HG02588 (cell line): ENCODE measurements around the gene LETMD1.
"Not testable (repeated sequence)": the region's sequence is repeated elsewhere in the genome, so short reads cannot be mapped to it uniquely, and the experiment has no call there.

Experiments used
- ATAC-seq: cut with Tn5 transposase; IDR thresholded peaks from one replicate; pipeline ENCODE4 v1.9.1; 2021; ENCODE audit warnings: mild to moderate bottlenecking, moderate library complexity; ENCODE audit not compliant: unreplicated experiment

LETMD1 gene

DNA sequence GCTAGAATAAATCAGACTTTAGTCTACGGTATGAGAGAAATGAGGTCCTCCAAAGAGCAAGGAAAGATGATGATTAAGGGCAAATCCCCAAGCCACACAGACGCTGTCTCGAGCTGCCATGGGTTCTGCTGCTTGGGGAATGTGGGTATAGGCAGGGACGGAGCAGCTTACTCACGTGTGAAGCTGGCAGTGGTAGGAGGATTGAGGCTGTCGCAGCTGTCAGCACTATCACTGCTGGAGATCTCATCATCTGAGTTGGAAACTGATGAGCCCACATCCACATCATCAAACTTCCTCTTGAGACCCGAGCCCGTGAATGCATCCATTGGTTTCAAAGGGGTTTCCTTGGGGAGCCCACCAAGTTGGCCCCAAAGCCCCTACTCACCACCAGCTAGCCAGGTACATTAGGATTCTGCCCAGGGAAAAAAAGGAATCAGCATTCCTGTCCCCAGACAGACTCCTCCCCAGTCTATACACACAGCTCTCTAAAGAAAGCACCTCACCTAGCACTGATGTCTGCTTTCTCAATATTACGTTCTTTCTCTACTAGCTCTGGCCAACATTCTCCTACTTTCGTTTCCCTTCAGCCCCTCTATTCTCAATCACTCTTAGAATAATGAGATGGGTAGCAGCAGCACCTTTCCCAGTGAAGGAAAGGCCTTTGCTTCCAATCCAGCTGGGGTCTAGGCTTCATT, 28.3 kb downstream of the LETMD1 start:
- ATAC-seq = no peak

DNA sequence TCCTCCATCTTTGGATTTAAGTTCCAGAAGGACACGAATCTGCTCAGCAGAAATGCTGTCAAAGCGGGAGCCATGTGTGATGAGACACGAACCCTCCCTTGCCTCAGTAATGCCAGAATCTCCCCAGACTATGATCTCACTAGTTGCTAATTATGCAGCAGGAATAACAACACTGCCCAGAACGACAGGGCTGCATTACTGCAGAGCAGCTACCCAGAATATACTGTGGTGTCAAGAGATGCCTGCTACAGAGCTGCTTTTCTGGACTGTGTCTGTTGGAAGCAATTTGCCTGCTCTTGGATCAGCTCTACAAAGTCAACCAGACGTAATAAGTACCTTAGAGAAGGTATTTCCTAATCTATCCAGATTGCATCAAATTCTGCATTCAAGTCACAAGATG, 29.8 kb downstream of the LETMD1 start:
- no peak for ATAC-seq

DNA sequence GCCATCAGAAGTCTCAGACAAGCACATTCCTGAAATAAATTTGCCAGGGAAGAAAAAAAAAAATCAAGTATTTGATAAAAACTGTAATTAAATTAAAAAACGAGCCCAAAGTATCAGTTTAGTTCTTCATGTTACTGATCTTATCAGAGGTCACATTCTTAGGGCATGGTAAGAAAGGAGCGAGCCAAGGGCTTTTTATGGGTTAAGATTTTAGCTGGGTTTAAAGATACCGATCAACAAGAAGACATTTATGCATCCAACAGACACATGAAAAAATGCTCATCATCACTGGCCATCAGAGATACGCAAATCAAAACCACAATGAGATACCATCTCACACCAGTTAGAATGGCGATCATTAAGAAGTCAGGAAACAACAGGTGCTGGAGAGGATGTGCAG, 30.2 kb downstream of the LETMD1 start:
- not testable (repeated sequence) for ATAC-seq

DNA sequence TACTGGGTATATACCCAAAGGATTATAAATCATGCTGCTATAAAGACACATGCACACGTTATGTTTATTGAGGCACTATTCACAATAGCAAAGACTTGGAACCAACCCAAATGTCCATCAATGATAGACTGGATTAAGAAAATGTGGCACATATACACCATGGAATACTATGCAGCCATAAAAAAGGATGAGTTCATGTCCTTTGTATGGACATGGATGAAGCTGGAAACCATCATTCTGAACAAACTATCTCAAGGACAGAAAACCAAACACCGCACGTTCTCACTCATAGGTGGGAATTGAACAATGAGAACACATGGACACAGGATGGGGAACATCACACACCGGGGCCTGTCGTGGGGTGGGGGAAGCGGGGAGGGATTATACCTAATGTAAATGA, 30.7 kb downstream of the LETMD1 start:
- ATAC-seq = not testable (repeated sequence)

DNA sequence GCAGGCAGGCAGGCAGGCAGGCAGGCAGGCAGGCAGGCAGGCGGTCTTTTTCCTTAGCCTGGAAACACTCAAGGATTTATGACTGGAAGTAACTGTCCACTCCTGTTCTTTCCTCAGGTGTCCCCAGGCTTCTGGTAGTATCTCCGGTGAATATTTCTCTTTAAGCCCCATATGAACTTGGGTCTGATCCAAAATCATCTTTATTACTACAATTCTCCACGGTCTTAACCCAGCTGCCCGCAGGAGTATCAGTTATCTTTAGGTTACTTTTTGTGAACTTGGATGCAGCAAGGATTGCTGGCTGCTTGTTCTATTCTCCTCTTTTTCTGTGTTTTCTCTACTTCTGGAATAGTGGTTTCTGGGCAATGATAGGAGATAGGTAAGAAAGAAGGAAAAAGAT, 32.0 kb downstream of the LETMD1 start:
- ATAC-seq = no peak

DNA sequence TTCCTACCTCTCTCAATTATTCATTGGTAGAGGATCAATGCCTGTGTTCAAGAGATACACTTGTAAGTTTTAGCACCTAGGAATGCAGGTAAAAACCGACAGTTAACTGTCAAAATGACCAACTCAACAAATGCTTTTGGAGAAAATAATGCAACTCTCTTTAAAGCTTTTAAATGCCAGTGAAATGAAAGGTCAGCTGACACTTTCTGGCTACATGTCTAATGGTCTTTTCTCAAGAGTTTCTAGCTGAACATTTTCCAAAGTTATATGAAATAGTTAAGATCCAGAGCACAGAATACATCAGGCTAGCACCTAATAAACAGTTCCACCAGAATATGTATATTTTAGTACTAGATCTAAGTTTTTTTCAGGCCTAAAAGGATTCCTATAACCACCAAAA, 33.3 kb downstream of the LETMD1 start:
- no peak for ATAC-seq

DNA sequence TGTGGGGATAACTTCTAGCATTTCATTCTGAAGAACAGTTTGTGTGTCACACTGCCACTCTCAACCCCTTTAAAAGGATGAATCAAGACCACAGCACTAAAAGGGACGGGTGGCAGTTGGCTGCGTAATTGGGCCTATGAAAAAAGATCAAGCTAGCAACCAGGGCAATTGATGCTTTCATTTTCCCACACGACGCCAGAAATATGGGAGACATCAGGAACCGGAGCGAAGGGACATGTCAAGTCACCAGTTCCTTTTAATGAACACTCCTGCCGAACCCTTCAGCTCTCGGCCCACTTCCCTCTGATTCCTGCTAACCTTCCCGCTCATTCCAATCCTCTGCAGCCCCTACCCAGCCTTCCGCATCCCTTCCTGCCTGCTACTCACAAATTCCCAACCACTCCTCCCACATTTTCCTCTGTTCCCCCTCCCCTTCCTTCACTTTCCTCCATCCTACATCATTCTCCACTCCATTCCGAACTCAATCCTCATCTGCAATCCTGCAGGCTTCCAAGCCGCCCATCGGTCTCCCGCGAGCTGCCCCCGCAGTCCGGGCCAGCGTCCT, 34.5 kb downstream of the LETMD1 start:
- ATAC-seq = peak; percentile 2

DNA sequence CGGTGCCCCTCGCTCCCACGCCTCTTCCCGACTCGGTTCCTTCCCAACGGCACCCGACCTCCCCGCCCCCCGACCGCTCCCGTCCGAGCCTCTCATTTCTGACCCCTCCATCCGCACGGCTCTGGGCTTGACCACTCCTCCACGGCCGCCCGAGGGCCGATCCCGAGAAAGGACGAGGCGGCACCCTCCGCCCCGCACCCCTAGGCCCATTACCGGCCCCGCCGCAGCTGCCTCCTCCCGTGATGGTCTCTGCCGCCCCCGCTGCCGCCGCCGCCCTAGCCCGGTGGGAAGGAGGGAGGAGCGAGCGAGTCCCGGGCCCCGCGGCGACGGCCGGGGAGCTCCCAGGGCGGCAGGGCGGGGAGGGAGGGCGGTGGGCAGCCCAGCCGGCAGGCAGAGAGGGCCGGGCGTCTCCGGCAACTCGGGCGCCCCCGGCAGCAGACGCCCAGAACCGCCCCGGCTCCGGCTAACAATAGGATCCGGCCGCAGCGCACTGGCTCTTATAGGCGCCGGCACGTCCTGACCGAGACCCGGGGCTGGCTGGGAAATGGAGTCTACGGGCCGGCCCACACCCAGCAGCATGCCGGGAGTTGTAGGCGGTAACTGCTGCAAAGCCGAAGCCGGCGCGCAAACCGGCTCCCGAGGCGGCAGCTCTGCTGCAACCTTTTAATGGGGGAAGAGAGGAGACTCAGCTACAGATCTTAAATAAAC, 35.2 kb downstream of the LETMD1 start, which contains the start of gene CSRNP2:
CSRNP2 (minus strand) TSS at position 471 of the 708 bp plus-strand sequence. CDS start 7,035 bp downstream, outside the sequence.
- peak; percentile 95 for ATAC-seq

DNA sequence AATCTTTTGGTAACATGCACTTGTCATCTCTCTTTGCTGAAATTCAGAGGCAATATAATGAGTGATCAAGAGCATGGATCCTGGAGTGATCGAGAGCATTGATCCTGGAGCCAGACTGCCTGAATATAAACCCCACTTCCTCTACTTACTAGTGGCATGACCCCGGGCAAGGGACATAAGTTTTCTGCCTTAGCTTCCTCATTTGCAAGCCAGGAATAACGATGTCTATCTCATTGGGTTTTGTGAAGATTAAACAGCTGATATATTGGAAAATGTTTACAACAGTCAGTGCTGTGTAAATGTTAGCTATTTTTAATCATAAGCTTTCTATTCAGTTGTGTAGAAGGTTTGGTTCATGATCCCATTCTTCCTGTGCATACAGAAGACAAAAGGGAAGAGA, 37.6 kb downstream of the LETMD1 start:
- ATAC-seq = no peak

DNA sequence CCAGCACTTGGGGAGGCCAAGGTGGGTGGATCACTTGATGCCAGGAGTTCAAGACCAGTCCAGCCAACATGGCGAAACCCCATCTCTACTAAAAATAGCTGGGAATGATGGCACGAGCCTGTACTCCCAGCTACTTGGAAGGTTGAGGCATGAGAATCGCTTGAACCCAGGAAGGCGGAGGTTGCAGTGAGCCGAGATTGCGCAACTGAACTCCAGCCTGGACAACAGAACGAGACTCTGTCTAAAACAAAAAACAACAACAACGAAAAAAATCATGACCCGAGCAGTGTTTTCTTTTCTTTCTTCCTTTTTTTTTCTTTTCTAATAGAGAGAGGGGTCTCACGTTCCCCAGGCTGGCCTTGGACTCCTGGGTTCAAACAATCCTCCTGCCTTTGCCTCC, 38.8 kb downstream of the LETMD1 start:
- no peak for ATAC-seq

DNA sequence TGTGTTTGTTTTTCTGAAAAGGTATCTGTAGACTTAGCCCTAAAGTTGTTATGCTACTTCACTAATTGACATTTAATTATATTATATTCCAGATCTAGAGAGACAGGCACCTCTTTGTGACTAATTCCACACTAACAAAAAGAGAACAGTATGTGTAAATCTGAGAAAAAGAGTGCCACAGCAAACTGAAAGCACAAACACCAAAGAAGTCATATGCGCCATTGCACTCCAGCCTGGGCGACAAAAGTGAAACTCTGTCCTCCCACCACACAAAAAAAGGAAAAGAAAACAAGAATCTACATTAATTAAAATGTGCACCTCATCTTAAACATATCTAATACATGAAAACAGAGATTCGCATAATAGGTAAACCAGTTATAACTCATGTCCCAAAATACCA, 39.7 kb downstream of the LETMD1 start:
- ATAC-seq = no peak

DNA sequence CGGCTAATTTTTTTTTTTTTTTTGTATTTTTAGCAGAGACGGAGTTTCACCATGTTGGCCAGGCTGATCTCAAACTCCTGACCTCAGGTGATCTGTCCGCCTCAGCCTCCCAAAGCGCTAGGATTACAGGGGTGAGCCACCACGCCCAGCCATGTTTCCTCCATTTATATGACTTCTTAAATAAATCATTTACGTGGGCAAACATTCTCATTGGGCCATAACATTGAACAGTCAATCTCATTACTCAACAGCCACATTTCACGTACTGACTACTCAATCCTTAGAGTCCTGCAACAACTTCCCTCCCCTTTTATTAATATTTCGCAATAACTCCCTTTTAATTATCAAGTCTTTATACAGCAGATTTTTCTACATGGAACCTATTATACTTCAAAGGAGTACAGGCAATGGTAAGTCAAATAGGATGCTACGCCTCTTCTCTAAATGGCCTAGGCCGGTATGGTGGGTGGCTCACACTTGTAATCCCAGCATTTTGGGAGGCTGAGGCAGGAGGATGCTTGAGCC, 42.6 kb downstream of the LETMD1 start:
- ATAC-seq = no peak

DNA sequence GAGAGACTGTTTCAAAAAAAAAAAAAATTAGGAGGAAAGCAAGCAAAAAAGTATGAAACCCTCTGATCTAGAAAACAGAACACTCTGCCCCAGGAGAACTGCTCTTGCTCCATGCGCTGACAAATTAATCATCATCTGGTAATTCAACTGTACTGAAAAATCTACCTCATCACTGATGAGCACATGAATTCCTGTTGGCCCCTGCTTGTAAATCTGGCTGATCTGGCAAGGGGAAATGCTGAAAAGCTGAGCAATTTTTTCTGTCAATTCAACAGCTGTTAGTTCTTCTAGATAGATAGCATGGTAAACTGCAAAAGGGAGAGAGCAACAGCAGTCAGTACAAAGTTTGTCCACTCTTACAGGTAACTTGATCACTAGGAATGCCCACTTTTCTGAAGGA, 50.5 kb downstream of the LETMD1 start:
- no peak for ATAC-seq

DNA sequence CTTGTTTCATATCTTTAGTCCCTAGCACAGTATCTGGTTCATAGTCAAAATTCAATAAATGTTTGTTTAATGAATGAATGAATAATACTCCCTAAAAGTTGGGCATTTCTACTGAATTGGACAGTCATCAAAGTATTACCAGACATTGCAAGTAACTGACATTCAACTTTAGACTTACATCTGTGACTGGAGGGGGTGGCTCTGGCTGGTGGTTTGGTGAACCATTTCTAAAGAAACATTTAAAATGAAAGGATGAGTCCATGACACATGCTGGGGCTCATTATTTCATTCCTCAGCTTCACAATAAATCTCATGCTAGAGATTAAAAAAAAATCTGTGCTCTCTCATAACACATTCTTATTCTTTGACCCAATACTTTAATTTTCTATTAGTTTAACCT, 55.9 kb downstream of the LETMD1 start:
- ATAC-seq = no peak

DNA sequence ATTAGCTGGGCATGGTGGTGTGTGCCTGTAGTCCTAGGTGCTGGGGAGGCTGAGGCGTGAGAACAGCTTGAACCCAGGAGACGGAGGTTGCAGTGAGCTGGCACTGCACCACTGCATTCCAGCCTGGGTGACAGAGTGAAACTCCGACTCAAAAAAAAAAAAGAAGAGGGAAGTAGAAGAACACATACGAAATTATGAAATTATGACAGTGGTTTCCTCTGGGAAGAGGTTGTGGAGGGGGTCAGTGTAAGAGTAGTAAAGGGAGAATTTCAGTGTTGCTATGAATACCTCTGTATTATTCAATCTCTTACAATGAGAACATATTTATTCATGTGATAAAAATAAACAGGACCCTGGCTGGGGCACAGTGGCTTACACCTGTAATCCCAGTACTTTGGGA, 60.0 kb downstream of the LETMD1 start:
- no peak for ATAC-seq
